HG02759 (cell line): ENCODE results near the gene RUVBL2.

Experiments used
- ATAC-seq: cut with Tn5 transposase; IDR thresholded peaks from one replicate; pipeline ENCODE4 v1.9.1; 2021; ENCODE audit warnings: mild to moderate bottlenecking, moderate library complexity; ENCODE audit not compliant: unreplicated experiment

Gene RUVBL2

DNA sequence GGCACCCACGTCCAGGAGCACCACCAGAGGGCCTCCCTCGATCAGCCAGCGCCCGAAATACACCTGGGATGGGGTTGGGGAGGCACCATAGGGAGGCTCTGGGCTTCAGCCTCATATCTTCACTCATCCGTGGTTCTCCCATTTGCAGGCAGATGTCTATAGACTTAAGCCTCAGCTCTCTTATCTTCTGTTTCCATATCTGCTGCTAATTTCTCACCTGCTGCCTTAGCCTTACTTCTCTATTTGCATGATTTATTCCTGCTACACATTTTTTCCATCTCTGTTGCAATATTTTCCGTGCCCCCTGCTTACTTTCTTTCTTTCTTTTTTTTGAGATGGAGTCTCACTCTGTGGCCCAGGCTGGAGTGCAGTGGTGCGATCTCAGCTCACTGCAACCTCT lies 6.4 kb upstream of the RUVBL2 start:
- no peak for ATAC-seq

GRCh38 chr19:48988286-48988685 lies 5.4 kb upstream of the RUVBL2 start:
- ATAC-seq, result no peak

GRCh38 chr19:48988860-48989259 lies 4.8 kb upstream of the RUVBL2 start:
- no peak for ATAC-seq

- no peak for ATAC-seq
Measured at GRCh38 chr19:48989701-48990291, 3.9 kb upstream of the RUVBL2 start.

DNA sequence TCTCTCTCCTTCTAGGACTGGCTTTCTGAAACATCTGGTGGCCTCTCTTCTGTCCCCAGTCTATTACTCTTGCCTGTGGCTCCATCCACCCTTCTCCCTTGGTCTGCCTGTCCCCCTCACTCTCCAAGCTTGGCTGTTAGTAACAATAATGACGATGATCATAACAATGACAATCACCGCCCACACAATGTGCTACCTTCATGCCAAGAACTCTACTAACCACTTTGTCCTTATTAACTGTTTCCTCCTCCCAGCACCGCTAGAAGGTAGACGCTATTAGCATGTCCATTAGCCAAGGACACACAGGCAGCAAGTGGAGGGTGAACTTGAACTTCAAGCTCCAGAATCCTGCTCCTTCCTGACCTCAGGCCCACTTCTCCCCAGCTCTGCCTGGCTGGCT lies 3.3 kb upstream of the RUVBL2 start:
- no peak for ATAC-seq

DNA sequence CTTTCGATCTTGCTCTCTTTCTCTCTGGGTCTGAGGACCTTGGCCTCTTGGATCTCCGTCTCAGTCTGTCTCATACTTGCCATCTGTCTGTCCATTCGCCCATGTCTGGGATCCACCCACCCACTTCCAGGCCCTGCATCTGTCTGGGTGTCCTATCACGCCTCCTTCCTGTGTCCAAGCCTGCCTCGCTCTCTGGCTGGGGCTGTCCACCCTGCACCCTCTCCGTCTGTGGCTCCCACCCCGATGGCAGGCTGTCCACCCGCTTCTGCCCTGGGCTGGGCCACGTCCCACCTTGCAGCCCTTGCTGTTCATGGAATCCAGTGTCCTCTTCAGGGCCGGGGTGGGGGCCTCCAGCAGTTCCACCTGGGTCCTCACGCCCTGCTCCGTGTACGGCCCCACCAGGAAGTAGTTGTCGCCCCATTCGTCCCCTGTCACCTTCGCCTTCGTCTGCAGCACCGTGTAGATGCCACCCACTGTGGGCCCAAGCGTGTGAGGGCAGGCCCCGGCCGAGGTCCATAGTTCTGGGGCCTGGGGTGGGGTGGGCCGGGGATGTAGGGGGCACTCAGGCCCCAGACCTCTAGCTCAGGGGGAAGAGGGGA lies 2.6 kb upstream of the RUVBL2 start:
- ATAC-seq, result no peak

DNA sequence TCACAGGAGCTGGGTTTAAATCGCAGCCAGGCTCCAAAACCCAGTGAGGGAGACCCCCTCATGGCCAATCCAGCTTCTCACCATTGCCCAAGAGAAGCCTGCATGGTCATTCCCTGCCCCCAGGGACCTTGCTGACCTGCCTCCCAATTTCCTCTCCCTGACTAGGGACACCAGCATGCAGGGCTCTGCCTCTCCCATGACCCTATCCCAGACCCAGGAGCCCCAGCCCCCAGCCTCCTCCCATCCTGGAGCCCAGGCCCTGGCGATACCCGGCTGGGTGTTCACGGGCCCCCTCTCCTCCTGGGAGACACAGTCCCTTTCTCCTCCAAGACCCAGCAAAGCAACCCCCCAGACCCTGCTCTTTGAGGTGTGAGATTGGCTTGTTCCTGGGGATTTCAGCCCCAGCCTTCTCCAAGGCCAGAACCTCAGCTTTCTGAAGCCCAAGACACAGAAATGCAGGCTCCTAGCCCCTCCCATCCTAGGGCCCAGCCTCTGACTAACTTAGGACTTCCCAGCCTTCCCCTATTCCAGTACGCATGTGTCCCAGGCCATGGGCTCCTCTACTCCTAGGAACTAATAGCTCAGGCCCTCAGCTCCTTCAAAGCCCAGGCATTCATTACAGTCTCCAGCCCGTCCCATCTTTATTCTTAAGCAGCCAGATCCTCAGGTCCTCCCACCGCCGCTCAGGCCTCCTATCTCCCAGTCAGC lies 1.7 kb upstream of the RUVBL2 start:
- no peak for ATAC-seq

- no peak for ATAC-seq
Measured at GRCh38 chr19:48992581-48993174, 1.0 kb upstream of the RUVBL2 start.

- no peak for ATAC-seq
Measured at GRCh38 chr19:48994035-48994386, 324 bp downstream of the RUVBL2 start.

- no peak for ATAC-seq
Measured at GRCh38 chr19:48997972-48998371, 4.3 kb downstream of the RUVBL2 start.

GRCh38 chr19:48999481-49000325 lies 6.0 kb downstream of the RUVBL2 start:
- ATAC-seq, result no peak

DNA sequence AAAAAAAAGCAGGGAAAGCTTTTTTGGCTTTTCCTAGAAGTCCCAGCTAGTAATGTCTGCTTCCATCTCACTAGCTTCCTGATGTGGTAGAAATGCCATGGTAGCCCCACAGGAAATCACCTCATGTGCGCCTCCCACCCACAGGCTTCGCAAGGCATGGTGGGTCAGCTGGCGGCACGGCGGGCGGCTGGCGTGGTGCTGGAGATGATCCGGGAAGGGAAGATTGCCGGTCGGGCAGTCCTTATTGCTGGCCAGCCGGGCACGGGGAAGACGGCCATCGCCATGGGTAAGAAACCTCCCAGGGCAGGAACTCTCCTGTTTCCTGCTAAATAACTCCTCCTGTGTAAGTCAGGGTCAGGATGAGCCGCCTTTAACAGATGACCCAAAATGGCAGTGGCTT lies 10.4 kb downstream of the RUVBL2 start:
- ATAC-seq, result no peak

DNA sequence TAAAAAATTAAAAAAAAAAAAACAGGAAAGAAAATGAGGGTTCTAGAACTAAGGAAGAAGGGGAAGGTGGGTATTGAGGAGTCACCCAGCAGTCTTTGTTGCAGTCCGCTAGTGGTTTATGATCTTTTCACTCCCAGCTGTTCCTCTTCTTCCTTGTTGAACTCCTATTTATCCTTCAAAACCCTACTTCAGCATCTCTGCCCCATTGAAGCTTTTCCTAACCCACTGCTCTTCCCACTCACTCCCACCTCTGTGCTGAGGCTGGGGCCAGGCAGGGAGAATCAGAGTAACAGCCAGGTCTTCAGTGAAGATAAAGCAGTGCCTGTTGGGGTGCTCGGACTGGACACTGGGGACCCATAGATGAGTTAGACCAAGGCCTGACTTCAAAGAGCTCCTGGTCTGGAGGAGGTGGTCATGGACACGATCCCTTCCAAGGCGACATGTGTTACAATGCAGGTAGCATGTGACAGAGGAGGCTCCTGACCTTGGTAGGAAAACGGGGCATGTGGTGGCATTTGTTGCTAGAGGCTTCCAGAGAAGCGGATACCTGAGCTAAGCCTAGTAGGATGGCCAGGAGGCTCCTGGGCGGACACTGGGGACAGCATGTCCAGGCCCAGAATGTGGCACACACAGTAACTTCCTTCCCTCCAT lies 11.4 kb downstream of the RUVBL2 start:
- no peak for ATAC-seq

DNA sequence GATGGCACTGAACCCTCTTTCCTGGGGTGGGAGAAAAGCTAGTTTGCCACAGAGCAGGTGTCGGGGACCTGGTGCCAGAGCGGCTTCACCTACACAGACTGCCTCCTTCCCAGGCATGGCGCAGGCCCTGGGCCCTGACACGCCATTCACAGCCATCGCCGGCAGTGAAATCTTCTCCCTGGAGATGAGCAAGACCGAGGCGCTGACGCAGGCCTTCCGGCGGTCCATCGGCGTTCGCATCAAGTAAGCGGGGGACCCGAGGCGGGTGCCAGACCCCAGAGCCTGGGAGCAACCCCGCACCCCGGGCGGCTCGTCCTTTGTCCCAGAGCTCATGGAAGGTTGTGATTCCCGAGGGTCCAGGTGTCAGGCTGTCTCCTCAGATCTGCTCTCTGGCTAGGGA lies 13.2 kb downstream of the RUVBL2 start:
- ATAC-seq, result no peak

DNA sequence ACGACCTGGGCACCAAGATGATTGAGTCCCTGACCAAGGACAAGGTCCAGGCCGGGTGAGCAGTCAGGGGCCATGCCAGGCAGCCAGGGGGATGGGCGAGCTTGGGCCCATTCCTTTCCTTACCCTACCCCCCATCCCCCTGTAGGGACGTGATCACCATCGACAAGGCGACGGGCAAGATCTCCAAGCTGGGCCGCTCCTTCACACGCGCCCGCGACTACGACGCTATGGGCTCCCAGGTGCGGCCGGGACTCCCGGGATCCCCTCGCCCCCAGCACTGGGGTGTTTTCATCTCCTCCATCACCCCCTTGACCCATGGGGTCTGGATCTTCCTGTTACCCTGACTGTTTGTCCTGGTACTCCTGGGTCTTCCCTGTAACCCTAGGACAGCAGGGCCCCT lies 16.1 kb downstream of the RUVBL2 start:
- no peak for ATAC-seq

DNA sequence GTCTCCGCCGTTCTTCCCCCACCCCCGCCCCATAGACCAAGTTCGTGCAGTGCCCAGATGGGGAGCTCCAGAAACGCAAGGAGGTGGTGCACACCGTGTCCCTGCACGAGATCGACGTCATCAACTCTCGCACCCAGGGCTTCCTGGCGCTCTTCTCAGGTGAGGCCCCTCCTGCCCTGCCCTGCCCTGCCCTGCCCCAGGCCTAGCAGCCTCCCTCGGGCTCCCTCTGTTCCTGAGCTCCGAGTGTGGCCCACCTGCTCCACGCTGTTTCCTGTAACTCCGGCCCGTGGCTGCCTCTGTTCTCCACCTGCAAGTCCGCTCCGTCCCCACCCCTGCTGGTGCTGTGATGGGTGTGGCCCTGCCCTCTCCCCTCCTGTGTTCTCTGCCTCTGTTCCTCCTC lies 16.8 kb downstream of the RUVBL2 start:
- no peak for ATAC-seq

DNA sequence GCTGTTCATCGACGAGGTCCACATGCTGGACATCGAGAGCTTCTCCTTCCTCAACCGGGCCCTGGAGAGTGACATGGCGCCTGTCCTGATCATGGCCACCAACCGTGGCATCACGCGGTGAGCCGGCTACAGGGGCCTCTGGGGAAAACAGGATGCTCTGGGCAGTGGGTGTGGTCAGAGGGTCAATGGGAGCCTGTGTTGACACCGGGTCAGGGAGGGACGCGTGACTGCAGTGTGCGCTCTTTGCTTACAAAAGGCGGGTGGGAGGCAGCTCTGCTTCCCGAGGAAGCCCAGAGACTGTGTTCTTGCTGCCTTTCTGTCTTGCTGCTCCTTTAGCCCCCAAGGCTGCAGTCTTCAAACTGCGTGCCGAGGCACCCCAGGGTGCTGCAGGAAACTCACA lies 17.5 kb downstream of the RUVBL2 start:
- ATAC-seq, result no peak

DNA sequence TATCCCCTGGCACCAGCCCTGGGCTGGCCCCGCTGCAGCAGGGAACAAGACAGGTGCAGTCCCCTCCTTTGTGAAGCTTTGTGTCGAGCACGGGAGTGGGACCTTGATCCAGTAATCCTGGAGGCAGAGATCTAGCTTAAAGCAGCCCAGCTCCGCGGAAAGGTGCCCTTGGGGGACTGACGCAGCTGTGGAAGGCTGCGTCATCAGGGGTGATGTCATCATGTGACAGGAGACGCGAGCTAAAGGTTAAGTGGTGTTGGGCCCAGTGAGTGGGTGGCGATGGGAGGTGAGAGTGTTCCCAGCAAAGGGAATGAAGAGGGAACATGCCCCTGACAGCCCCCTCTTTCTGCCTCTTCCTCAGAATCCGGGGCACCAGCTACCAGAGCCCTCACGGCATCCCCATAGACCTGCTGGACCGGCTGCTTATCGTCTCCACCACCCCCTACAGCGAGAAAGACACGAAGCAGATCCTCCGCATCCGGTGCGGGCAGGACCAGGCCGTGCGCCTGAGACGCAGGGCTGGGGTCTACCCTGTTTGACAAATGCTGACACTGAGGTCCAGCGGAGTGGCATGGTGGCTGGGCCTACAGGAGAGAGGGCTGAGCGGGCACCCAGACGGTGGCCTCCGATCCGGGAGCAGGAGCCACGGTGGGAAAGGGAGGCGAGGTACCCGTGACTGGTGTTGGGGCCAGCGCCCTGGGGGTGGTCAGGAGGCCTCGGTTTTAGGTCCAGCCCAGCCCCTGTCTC lies 20.6 kb downstream of the RUVBL2 start:
- no peak for ATAC-seq

DNA sequence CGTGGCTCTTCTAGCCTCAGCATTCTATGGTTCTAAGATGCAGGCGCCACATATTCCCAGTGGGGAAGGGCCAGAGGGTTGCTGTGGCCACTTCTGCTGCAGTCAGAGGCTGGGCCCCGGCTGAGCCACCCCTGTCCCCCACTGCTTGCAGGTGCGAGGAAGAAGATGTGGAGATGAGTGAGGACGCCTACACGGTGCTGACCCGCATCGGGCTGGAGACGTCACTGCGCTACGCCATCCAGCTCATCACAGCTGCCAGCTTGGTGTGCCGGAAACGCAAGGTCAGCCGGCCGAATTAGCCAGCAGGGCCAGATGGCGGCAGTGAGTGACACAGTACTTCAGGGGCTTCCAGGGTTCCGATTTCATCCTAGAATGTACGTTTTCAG lies 21.2 kb downstream of the RUVBL2 start:
- ATAC-seq, result no peak
